Measurements from ENCODE around the gene SOST.
A peak's percentile ranks its signal among the peaks of the same experiment; 100 is the strongest.
"Not testable (repeated sequence)": the region's sequence is repeated elsewhere in the genome, so short reads cannot be mapped to it uniquely, and the experiment has no call there.

Gene SOST

DNA sequence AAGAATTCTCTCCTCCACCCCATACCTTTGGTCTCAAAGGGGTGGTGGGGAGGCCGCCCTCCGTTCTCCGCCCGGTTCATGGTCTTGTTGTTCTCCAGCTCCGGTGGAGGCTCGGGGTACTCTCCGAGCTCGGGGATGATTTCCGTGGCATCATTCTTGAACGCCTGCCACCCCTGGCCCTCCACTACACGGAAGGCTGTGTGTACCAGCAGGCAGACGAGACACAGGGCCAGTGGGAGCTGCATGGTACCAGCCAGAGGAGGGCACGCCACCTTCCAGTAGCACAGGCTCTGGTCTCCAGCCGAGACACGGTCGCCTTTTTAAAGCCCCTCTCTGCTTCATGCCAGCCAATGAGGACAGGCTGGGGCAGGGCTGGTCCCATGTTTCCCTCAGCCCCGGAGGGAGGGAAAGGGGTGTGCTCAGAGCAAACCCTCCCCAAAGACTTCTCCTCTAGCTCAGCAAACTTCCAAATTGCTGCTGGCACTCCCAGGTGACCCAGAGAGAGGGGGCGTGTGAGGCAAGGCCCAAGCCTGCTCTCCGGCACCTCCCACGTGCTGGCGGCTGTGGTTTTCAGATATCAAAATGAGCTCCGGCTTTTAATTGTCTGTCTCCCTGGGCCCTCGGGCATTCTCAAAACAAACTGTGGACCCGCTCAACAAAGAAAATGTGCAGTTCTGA is at the start of gene SOST:
SOST (minus strand) TSS at position 295 of the 678 bp plus-strand sequence; CDS start at position 245, 50 bp downstream.
- DNase-seq = no peak

DNA sequence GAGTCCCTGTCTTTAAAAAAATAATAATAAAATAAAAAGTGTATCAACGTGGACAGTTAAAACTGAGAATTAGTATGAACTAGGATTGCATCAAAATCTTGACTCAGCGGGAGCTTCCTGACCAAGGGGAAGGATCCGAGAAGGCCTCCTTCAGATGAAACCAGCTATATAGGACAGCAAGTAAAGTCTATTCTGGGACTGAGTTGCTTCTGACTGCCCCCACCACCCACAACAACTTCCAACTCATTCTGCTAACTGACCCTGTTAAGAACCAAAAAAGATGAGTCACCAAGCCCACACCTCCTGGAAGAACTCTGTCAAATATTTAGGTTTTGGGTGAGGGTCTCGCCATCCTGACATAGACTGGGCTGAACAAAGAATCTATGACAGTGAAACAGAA is 49.5 kb upstream of the SOST start:
- DNase-seq = no peak

DNA sequence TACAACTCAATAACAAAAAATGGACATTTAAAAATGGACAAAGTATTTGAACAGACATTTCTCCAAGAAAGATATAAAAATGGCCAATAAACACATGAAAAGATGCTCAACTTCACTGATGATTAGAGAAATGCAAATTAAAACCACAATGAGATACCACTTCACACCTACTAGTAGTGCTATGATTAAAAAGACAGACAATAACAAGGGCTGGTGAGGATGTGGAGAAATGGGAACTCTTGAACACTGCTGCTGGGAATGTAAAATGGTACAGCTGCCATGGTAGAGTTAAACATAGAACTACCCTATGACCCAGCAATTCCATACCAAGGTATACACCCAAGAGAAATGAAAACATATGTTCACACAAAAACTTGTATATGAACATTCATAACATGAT is 46.5 kb upstream of the SOST start:
- no peak for DNase-seq

DNA sequence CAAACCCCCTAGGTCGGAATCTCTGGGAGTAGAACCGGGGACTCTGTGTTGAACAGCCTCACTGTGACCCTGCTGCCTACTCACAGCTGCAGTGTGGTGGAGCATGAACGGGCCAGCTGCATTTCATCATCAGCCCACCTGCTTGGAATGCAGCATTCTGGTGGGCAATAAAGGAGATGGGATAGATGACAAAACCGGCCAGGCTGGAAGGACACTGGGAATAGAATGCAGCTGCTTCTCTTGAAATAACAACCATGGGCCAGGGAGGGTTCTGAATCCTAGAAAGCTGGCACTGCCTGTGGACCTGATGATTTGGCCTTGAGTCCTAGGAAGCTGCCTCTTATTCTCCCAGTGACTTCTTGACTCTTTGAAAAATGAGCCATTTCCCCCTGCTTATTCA is 45.2 kb upstream of the SOST start:
- DNase-seq = no peak

DNA sequence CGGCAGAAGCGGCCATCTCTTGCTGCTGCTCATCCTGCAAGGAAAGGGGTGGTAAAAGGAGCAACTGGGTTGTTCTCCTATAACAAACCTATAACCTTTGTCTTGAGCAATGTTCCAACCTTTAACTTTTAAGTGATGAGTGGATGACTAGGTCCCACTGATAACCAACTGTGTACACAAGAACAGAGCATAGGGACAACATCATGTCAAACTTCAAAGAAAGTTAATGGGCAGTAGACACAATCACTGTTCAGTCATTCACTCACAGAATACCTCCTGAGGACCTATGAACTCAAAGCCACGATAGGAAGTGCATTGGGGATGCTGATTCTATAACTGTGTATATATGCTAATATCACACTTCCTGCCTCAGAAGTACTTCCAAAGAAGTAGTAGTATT is 43.3 kb upstream of the SOST start:
- DNase-seq = no peak

DNA sequence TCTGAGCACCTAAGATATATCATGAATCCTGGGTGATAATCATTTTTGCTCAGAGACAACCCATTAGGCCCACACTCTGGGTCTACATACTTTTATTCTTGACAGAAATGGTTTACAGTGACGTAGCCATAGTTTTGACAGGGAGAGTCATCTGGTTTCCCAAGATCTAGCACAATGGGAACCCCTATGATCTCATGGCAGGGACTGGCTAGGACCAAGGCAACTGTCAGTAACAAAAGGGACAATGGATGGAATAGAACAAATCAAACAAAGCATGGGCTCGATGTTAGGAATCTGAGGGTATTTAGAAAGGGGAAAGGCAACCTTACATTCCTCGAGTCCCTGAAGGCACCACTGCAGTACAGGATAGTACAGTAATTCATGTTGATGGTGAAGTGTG is 42.1 kb upstream of the SOST start:
- DNase-seq = no peak

DNA sequence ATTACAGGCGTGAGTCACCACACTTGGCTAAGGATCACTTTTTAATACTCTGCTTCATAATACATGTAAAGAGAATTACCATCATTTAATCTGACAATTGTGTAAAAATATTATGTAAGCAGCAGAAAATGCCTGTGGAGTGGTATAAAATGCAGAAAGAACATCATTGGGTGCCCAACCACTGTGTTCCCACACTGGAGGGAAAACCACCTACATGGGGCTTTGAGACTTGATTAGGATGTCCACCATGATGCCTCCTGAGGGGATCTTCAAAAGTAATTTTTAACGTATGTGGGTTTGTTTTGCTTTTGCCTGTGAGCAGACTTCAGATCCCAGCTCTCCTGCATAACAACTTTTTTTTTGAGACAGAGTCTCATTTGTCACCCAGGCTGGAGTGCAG is 40.5 kb upstream of the SOST start:
- DNase-seq = no peak

DNA sequence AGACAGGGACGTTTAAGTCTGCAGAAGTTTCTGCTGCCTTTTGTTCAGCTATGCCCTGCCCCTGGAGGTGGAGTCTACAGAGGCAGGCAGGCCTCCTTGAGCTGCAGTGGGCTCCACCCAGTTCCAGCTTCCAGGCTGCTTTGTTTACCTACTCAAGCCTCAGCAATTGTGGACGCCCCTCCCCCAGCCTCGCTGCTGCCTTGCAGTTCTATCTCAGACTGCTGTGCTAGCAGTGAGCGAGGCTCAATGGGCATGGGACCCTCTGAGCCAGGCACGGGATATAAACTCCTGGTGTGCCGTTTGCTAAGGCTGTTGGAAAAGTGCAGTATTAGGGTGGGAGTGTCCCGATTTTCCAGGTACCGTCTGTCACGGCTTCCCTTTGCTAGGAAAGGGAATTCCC is 39.4 kb upstream of the SOST start:
- not testable (repeated sequence) for DNase-seq

DNA sequence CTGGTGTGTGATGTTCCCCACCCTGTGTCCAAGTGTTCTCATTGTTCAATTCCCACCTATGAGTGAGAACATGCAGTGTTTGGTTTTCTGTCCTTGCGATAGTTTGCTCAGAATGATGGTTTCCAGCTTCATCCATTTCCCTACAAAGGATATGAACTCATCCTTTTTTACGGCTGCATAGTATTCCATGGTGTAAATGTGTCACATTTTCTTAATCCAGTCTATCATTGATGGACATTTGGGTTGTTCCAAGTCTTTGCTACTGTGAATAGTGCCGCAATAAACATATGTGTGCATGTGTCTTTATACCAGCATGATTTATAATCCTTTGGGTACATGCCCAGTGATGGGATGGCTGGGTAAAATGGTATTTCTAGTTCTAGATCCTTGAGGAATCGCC is 34.1 kb upstream of the SOST start:
- DNase-seq = not testable (repeated sequence)

DNA sequence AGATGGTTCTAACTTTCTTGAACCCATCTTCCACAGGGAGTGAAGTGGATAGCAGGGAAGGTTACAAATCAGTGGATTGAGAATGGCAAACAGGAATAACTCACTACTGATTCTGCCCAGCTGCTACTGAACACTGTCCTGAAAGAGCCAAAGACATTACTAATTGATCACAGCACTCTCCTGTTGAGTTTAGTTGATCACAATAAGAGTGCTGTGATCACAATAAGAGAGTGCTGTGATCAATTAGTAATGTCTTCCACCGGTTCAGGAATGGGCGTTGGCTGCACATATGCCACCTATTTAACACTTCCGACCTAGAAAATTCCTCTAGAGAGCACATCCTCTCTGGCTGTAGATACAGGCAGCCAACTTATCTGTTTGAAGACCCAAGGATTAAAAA is 33.0 kb upstream of the SOST start:
- peak; percentile 60 for DNase-seq

DNA sequence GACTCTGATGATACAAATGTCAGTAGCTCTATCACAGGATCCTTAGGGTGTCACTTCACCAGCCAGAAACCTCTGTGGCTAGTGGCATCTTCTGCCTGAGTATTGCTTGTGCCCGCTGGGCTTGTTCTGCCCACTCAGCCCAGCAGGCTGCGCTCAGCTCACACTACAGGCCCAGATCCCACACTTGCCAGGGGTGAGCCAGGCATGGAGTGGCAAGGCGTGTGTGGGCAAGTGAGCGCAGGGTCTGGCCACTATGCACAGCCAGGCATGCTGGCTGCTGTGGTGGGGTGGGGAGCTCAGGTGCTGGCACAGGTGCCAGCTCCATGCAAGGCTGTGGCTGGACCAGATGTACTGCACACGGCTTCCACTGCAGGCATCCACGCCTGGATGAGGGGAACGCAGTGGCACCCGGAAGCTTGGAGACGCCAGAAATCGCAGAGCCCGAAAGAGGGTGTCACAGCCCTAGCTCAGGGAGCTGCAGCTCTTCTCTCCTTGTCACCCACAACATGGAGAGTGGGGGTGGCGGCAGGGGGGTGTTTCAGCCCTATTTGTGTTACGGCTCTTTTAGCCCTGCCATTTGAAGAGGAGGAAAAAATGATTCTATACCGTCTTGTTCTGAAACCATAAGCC is 31.8 kb upstream of the SOST start:
- no peak for DNase-seq

DNA sequence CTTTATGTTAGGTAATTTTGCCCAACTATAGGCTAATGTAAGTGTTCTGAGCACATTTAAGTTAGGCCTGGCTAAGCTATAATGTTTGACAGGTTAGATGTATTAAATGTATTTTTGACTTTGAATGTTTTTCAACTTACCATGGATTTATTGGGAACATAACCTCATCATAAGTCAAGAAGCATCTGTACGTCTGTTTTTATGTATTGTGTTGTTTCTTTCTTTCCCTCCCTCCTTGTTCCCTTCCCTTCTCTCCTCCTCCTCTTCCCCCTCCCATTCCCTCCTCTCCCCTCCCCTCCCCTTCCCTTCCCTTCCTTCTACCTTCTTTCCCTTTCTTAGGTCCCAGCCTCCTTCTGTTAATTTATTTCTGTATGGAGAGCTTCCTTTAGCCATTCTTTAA is 30.9 kb upstream of the SOST start:
- DNase-seq = no peak

DNA sequence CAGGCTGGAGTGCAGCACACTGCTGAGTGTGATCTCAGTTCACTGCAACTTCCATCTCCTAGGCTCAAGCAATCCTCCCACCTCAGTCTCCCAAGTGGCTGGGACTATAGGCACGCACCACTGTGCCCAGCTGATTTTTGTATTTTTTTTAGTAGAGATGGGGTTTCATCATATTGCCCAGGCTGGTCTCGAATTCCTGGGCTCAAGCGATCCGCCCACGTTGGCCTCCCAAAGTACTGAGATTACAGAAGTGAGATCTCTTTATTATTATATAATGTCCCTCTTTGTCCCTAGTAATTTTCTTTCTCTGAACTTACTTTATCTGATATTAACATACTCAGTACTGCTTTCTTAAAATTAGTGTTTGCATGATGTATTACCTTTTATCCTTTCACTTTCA is 29.9 kb upstream of the SOST start:
- no peak for DNase-seq

DNA sequence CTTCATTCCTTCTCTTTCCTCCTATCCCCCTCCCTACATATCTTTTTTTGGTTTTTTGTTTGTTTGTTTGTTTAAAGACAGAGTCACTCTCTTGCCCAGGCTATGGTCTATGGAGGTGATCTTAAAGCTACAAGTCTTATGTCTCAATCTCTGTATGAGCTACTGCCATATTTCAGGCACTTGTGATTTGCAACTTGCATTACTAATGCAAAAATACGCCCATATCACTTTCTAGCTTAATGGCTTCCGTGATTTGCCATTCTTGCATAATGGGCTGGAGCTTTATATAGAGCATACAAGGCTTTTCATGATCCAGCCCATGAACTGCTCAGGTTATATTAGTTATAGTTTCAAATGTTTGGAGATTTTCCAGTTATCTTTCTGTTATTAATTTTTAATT is 29.1 kb upstream of the SOST start:
- DNase-seq = no peak

DNA sequence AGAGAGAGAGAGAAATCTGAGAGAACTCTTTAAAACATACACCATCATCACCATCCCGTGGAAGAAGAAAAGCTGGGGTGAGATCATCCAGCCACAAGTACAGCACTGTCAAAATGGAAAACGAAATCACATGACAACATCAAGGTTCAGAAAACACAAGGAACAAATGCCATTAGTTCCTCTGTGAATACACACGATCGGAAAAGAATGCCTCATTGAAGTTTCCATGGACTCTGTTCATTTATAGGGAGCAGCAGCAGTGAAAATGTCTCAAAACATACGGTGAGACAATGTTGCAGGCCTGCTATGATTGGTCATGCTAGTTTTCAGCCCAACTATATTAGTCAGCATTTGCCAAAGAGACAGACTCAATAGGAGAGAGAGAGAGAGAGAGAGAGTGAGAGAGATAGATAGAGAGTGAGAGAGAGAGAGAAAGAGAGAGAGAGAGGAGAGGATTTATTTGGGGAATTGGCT is 26.1 kb upstream of the SOST start:
- no peak for DNase-seq

DNA sequence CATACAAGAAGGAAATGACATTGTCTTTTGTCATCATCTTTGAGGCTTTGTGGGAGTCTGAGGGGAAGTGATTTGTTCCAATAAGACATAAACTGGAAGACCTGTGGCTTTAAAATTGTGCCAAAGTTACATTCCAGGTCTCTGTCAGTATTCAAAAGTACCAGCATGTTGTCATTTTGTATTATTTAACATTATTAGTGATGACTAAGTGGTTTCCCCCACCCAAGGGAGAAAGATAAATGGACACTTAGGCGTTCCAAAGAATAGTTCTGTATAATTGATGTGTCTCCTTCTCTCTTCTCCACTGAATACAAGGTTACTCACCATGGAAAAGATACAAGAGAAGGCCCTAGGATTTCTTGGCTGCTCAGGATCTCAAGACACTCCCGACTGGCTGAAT is 25.5 kb upstream of the SOST start:
- no peak for DNase-seq

DNA sequence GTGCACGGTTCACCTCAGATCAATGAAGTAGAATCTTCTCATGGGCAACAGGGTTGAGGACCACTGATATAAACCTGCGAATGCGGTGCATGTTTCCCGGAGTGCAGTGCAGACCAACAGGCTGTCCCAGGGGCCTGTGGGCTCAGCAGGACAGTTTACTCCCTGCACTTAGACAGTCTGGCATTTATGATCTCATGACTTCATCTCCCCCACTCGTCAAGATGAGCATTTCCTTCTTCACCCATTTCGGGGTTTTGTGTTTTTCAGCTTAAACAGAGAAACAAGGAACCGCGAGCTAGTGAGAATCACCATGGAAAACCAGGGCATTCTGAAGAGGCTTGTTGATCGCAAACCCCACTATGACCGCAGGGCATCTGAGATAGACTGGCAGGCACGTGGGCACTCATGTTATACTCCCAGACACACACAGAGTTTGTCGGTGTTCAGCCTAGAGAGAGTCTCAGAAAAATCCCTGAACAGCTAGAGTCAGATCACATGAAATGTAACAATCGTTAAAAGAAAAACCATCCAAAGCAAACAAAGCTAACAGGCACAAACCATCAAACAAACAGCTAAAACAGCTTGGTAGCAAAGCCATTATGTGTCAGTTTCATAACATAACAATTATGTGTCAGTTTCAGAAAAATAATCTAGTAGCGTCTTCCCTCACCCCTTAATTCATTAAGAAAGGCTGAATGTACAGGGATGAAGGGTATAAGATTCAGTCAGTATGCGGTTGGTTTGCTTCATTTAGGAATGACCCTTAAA is 24.5 kb upstream of the SOST start:
- DNase-seq = no peak

DNA sequence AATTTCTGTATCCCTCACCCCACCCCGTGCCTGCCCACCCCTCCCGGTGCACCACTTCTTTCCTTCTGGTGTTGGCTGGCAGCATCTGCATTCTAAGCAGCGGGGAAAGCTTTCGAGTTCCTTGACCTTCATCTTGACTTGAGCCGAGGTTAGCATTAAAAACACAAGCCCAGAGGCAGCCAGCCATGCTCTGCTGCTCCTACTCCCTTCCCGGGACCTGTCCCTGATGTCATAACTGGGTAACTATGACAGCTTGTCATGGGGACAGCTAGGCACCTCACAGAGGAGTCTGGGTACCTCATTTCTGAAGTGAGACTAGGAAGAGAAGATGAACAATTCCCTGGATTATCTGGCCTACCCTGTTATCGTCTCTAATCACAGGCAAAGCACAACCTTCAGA is 21.5 kb upstream of the SOST start, which contains the start of gene CFAP97D1:
CFAP97D1 (plus strand) TSS at position 301 of the 400 bp plus-strand sequence; CDS start at position 329, 28 bp downstream.
- DNase-seq = no peak

DNA sequence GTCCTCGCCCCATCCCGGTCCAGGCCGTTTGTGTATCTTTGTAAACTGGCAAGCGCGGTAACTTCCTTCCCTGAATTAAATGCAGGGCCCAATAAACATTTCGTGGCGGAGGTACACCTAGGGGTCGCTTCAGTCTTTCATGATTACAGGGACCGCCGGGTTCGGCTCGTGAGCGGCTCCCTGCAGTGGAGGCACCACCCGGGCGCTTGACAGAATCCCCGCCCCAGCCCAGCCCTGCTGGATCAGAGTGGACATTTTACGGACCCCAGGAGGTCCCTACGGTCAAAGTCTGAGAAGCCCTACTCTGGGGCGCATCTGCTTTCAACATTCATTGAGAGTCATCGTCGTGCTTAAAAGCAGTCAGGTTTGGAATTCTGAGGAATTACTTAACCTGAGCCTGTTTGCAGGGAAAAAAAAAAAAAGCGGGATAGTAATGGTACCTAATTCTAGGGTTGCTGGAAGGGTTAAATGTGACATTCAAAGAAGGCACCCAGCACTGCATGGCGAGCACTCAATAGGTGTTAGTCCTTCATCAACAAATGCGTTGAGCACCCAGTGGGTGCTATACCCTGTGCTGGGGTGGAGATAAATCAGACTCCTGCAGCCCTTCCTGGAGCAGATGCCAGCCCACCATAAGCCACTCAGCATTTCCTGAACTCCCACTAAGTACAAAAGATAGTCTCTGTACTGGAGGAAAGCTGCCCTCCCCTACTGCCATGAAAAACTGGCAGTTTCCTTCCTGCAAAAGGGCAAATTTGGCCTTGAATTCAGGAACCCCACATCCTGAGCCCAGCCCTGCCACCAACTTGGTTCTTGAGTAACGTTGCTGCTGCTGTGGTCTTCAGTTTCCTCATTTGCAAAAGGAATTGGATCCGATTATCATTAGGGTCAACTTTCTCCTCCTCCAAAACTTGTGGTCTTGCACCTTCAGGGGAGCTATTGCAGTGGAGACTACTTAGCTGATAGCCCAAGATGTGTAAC is 20.8 kb upstream of the SOST start:
- peak; percentile 5 for DNase-seq

DNA sequence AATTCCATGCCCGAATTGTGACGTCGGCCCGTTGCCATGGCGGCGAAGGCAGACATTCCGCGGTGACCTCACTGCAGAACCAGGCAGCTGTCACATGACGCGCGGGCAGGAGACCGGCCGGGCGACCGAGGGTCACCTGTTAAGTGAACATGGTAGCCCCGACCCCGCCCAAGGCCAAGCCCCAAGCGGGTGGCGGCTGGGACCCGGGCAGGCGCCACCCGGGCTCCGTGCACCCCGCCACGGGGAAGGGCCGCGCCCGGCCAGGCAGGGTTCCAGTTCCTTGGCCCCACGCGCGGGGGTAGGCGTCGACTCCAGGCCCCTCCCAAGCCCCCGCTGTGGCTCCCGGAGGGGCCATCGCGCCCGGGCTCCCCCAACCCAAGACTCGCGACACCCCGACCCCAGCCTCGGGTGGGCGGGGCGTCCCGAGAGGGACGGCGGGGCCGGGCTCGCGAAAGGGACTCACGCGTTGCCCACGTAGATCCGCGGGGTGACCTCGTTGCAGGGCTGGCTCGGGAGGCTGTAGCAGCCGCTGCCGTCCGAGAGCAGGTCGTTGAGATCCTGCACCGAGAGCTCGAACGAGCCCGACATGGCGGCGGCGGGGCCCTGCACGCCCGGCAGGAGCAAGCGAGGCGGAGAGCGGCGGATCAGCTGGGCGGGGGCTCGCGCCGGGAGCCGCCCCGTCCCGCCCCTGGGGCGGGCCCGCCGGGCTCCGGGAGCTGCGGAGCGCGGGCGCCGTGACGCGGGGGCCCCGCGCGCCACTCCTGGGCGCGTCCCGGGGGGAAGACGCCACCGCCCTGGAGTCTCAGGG is 19.9 kb upstream of the SOST start, which contains the start of gene DUSP3:
DUSP3 (minus strand) TSS at position 641 of the 808 bp plus-strand sequence; CDS start at position 588, 53 bp downstream.
- peak; percentile 72 for DNase-seq

All from NCI-H1105 (cell line).